ENCODE results near the gene SMIM15.
"Not testable (repeated sequence)": the region's sequence is repeated elsewhere in the genome, so short reads cannot be mapped to it uniquely, and the experiment has no call there.

Gene SMIM15

DNA sequence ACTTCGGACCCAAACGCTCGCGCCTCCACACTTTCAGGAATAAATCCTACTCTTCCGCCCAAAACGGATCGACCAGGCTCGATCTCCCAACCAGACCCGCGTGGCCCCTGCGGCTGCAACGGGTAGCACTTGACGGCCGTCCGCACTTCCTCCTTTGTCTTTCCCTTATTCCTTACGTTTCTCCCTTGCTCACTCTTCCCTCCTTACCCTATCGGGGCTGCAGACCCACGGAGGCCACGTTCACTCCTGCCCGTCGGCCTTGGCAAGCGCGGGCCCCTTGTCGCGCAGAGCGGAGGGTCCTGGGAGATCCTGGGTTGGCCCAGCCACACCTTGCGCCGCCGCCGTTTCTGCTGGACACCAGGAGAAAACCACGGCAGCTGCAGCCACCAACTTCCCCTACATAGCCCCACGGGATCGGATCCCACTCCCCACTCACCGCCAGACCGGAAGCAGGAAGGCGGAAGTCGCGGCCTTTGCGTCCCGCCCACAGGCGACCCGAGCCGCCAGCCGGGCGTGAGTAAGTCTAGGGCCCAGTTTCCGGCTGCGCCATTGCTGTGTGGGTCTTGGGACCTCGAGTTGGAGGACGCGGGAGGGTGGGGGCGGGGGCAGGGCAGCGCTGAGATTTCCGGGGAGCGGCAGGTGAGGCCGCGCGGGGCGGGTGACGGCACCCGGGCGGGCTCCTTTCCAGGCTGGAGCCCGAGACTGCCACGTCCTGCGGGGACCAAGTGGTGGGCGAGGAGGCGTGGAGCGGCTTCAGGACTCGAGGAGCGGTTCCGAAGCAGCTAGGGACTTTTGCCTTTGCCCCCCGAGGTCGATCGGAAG, at the start of gene SMIM15:
TSS of gene SMIM15 (minus strand) at position 459 of the 822 bp plus-strand sequence. CDS start 2,297 bp downstream, outside the sequence.
- DNase-seq = peak; percentile 96

DNA sequence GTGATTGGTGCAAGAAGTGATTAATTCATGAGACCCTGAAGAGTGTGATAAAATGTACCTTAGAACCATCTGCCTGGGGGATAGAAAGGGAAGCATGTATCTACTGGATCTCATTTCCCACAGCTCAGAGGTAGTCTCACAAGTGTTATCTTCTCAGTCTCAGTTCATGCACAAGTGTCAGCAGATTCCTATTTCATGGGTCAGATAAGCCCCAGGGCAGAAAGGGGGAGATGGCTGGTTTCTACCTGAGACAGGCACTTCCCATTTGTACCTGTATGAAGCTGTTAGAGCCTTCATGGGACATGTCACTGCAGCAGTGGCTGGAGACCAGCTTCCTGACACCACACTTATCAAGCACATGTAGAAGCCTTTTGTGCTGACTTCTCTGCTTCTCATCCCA, 45.6 kb upstream of the SMIM15 start:
- no peak for DNase-seq

DNA sequence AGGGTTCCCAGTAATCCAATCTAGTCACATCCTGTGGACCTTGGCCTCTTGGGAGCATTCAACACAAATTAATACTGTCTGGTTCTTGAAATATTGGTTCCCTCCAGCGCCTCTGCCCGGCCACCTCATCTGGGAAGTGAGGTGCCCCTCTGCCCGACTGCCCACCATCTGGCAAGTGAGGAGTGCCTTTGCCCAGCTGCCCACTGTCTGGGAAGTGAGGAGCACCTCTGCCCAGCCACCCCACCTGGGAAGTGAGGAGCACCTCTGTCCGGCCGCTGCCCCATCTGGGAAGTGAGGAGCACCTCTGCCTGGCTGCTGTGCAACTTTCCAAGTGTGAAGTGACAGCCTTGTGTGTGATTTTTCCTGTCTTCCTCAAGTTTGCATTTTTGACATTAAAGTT, 42.7 kb upstream of the SMIM15 start:
- DNase-seq = no peak

GRCh38 chr5:61202213-61202612, 39.9 kb upstream of the SMIM15 start:
- DNase-seq = no peak

DNA sequence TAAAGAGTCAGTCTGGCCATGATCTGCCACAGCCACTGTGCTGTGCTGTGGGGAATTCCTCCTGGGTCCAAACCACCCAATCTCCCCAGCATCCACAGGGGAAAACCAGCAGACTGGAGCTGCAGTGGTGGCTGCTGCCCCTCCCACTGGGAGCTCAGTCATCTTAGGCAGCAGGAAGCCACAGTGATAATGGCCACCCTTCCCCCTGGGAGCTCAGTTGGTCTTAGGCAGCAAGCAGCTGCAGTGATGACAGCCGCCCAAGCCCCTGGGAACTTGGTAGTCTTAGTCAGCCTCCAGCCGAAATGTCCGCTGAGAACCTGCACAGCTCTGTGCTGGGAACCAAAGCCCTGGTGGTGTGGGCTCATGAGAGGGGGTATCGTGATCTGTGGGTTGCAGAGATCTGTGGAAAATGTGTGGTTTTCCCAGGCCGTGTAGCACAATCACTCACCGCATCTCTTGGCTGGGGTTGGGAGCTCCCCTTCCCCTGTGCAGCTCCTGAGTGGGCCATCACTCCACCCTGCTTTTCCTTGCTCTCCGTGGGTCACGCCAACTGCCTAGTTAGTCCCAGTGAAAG, 38.4 kb upstream of the SMIM15 start:
- no peak for DNase-seq

GRCh38 chr5:61198606-61199005, 36.3 kb upstream of the SMIM15 start:
- no peak for DNase-seq

GRCh38 chr5:61187826-61188225, 25.6 kb upstream of the SMIM15 start:
- DNase-seq = not testable (repeated sequence)

DNA sequence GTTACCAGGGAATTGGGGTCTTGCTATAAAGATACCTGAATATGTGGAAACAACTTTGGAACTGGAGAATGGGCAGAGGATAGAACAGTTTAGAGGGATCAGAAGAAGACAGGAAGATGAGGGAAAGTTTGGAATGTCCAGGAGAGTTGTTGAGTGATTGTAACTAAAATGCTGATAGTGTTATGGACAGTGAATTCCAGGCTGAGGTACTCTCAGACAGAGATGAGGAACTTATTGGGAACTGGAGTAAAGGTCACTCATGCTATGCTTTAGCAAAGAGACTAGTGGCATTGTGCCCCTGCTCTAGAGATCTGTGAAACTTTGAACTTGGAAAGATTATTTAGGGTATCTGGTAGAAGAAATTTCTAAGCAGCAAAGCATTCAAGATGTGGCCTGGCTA, 25.1 kb upstream of the SMIM15 start:
- not testable (repeated sequence) for DNase-seq

- no peak for DNase-seq
Observed at GRCh38 chr5:61186634-61187033, 24.4 kb upstream of the SMIM15 start.

GRCh38 chr5:61184708-61185107, 22.4 kb upstream of the SMIM15 start:
- no peak for DNase-seq

DNA sequence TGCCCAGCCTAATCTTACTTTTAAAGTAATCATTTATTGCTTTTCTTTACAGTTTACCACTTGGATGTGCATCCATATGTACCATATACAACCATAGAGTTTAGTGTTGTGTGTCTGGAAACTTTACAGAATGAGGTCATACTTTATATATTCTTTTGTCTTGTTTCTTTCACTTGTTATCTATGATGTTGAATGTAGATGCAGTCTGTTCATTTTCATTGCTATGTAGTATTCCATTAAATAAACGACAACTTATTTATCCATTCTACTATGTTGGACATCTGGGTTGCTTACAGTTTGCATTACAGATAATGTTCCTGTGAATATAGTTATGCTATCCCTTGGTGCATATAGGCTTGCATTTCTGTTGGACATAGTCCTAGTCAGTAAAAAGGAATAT, 21.3 kb upstream of the SMIM15 start:
- DNase-seq = no peak

DNA sequence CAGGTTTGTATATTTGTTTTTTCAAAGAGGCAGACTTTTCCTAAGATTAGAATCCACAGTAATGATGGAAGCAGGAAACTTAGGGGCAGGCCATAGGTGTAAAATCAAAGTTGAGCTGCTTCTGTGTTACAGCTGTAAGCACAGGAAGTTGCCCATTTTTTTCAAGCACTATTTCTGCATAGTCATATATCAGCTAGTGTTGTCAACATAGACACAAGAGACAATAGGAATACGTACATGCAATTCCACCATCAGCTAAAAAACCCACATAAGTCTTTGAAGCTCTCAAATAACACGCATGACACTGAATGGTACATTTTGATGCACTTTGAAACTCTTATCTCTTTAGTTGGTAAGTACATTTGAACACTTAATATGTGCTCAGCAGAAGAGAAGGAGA, 20.2 kb upstream of the SMIM15 start:
- no peak for DNase-seq

- DNase-seq = no peak
Observed at GRCh38 chr5:61180886-61181285, 18.6 kb upstream of the SMIM15 start.

- no peak for DNase-seq
Observed at GRCh38 chr5:61178702-61179101, 16.4 kb upstream of the SMIM15 start.

DNA sequence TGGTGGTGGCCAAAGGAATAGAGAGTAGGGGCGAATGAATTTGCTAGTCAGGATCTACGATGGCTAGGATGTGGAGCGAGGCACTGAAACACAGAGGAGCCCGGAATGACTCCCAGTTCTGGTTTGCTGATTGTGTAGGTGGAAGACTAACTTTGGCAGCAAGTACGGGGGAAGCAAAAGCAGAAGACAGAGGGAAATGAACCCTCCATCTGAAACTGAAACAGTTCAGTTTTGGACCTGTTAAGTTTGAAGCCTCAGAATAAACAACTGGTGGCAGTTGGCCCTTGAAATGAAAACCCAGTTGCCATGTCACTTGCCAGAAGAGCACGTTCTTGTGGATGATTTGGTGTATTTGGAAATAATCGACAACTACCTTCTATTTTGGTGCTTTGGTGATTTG, 15.4 kb upstream of the SMIM15 start:
- no peak for DNase-seq

DNA sequence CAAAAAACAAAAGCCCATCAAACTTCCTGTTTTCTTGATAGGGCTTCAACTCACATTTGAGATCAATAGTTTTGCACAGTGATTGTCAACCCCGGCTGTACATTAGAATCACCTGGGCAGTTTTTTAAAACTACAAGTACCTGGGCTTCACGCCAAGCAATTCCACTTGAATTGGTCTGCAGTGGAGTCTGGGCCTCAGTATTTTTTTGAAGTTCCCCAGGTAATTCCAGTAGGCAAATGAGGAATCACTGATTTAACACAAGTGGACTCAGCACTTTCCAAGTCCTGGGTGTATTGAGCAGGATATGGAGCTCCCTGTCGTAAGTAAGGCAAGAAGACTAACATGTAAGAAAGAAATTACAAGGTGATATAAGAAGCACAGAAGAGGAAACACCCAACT, 14.8 kb upstream of the SMIM15 start:
- DNase-seq = no peak

- DNase-seq = no peak
Observed at GRCh38 chr5:61176631-61177030, 14.4 kb upstream of the SMIM15 start.

DNA sequence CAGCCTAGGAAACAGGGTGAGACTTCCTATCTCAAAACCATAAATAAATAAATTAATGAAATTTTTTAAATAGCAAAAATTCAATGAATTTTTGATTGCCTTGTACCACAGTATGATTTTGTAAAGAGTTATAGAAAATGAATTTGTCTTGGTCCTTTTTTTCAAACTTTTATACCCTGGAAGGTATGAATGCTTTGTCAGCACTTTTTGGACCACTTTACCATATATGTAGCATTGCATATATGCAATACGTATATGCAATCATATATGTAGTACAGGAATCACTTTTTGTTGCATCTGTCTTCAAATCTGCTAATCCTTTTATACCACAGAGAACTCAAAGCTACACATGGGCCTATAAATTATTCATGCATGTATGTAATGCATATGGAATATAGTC, 9.2 kb upstream of the SMIM15 start:
- no peak for DNase-seq

GRCh38 chr5:61168951-61169350, 6.7 kb upstream of the SMIM15 start:
- no peak for DNase-seq

GRCh38 chr5:61167382-61167781, 5.1 kb upstream of the SMIM15 start:
- DNase-seq = peak; percentile 31

GRCh38 chr5:61163905-61164304, 1.6 kb upstream of the SMIM15 start:
- DNase-seq = no peak

- no peak for DNase-seq
Observed at GRCh38 chr5:61162832-61163567, 732 bp upstream of the SMIM15 start.

DNA sequence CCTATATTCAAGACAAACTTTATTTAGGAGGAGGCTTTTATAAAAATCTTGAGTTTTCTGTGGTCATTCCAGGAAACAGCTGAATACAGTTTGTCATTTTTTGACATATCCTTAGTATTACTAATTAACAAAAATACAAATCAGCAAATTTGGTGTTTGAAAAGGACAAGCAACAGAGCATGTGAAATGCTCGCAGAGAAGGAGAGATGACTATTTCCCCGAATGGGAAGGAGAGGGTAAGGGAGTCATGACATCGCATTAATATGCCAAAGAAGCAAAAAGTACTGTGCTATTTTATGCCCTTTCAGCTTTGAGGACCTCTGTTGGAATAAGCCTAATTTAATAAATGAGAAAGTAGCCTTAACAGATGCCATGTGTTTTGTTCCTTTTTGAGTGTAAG, 1.8 kb downstream of the SMIM15 start:
- no peak for DNase-seq

GRCh38 chr5:61159836-61160235, 2.4 kb downstream of the SMIM15 start:
- no peak for DNase-seq

Measured in eye (tissue), 1 donor.